GM23338 (cell line): ENCODE results near the gene RSBN1L. TPM values are rescaled to one million over a fixed set of nuclear protein-coding genes. Genes with fewer than 3 reads are reported as not detected.

ENCODE experiments used
- ATAC-seq: fragments of 200-7000 bp; cut with Tn5 transposase; 3 replicates; pipeline ENCODE4 v1.9.1; 2020
- DNase-seq: peaks from one replicate; pipeline ENCODE4 v3.0.0-alpha.2; 2015; ENCODE audit warnings: low spot score
- H2AFZ ChIP-seq: fragments of 200-600 bp; sonication (generic); 2 replicates; pipeline ENCODE4 v1.8.0; 2016; ENCODE audit warnings: antibody characterized with exemption, mild to moderate bottlenecking, moderate library complexity
- H3F3A ChIP-seq: fragments of 200-600 bp; sonication (generic); replicated peaks from 2 replicates; pipeline ENCODE4 v1.8.0; 2017; ENCODE audit warnings: antibody characterized with exemption, mixed run types, low read depth
- H3K27ac ChIP-seq: fragments of 200-600 bp; sonication (generic); 2 replicates; pipeline ENCODE4 v1.6.1; 2016; ENCODE audit warnings: low read depth
- H3K27me3 ChIP-seq: fragments of 200-600 bp; sonication (generic); 2 replicates; pipeline ENCODE4 v1.8.0; 2016; ENCODE audit warnings: mild to moderate bottlenecking, mixed run types, moderate library complexity; ENCODE audit not compliant: insufficient read depth
- H3K36me3 ChIP-seq: fragments of 200-600 bp; sonication (generic); 2 replicates; pipeline ENCODE4 v1.8.0; 2016; ENCODE audit warnings: mild to moderate bottlenecking; ENCODE audit not compliant: insufficient read depth
- H3K4me1 ChIP-seq: fragments of 200-600 bp; sonication (generic); 2 replicates; pipeline ENCODE4 v1.8.0; 2016; ENCODE audit warnings: mild to moderate bottlenecking, moderate library complexity; ENCODE audit not compliant: insufficient read depth
- H3K4me2 ChIP-seq: fragments of 200-600 bp; sonication (generic); 2 replicates; pipeline ENCODE4 v1.7.1; 2017; ENCODE audit warnings: mixed run types
- H3K4me3 ChIP-seq: fragments of 200-600 bp; sonication (generic); 2 replicates; pipeline ENCODE4 v1.6.1; 2016; ENCODE audit warnings: mixed run types
- H3K79me2 ChIP-seq: fragments of 200-600 bp; sonication (generic); replicated peaks from 2 replicates; pipeline ENCODE4 v1.8.0; 2017; ENCODE audit warnings: mild to moderate bottlenecking; ENCODE audit not compliant: insufficient read depth
- H3K9me2 ChIP-seq: fragments of 200-600 bp; sonication (generic); 2 replicates; pipeline ENCODE4 v1.8.0; 2017; ENCODE audit not compliant: insufficient read depth
- H4K20me1 ChIP-seq: fragments of 200-600 bp; sonication (generic); replicated peaks from 2 replicates; pipeline ENCODE4 v1.8.0; 2017; ENCODE audit warnings: mild to moderate bottlenecking; ENCODE audit not compliant: insufficient read depth
- H3K27ac Mint-ChIP-seq: 2 replicates; pipeline ENCODE4 v1.8.0; 2020; ENCODE audit warnings: inconsistent platforms, mild to moderate bottlenecking, moderate library complexity, mixed read lengths
- H3K27me3 Mint-ChIP-seq: 3 replicates; pipeline ENCODE4 v1.8.0; 2022; ENCODE audit warnings: low read depth, mild to moderate bottlenecking, moderate library complexity, mixed read lengths, inconsistent platforms; ENCODE audit not compliant: insufficient read depth, poor library complexity
- H3K36me3 Mint-ChIP-seq: 3 replicates; pipeline ENCODE4 v1.8.0; 2021; ENCODE audit warnings: low read depth, mild to moderate bottlenecking, inconsistent platforms, moderate library complexity, mixed read lengths
- H3K4me1 Mint-ChIP-seq: 3 replicates; pipeline ENCODE4 v1.8.0; 2020; ENCODE audit warnings: mild to moderate bottlenecking, inconsistent platforms, mixed read lengths
- H3K4me3 Mint-ChIP-seq: 3 replicates; pipeline ENCODE4 v1.8.0; 2021; ENCODE audit warnings: moderate library complexity, mild to moderate bottlenecking, inconsistent platforms, mixed read lengths
- H3K9me3 Mint-ChIP-seq: 3 replicates; pipeline ENCODE4 v1.8.0; 2020; ENCODE audit warnings: moderate library complexity, mild to moderate bottlenecking, inconsistent platforms, mixed read lengths
- CREB1 ChIP-seq: fragments of 250-450 bp; sonication (Bioruptor Pico); IDR thresholded peaks from 2 replicates; pipeline ENCODE4 v1.5.0; 2020; ENCODE audit warnings: low read depth, mild to moderate bottlenecking, moderate library complexity
- CTCF ChIP-seq, 2 experiments: fragments of 200-600 bp in 1 of 2; sonication (generic) in 1 of 2; conservative IDR thresholded peaks; 2 replicates each; pipeline versions ENCODE4 v1.5.1 to v1.6.1; 2016 to 2017; ENCODE audit warnings: antibody characterized with exemption in 2 of 2, low read depth in 2 of 2, mild to moderate bottlenecking in 2 of 2, moderate library complexity in 1 of 2
- ETS1 ChIP-seq: IDR thresholded peaks from 2 replicates; pipeline ENCODE4 v1.6.1; 2016; ENCODE audit warnings: antibody characterized with exemption
- EZH2 ChIP-seq: fragments of 200-600 bp; sonication (generic); IDR thresholded peaks from one replicate; pipeline ENCODE4 v1.8.0; 2017; ENCODE audit warnings: antibody characterized with exemption, mild to moderate bottlenecking, low read depth; ENCODE audit not compliant: unreplicated experiment
- JUNB ChIP-seq: IDR thresholded peaks from one replicate; pipeline ENCODE4 v1.6.1; 2016; ENCODE audit warnings: antibody characterized with exemption; ENCODE audit not compliant: unreplicated experiment
- ZNF114 ChIP-seq: fragments of 250-450 bp; sonication (Bioruptor Pico); IDR thresholded peaks from 2 replicates; pipeline ENCODE4 v1.5.0; 2020; ENCODE audit warnings: mild to moderate bottlenecking, moderate library complexity
- ZNF331 ChIP-seq: fragments of 250-450 bp; sonication (Bioruptor Pico); IDR thresholded peaks from 2 replicates; pipeline ENCODE4 v1.5.0; 2020; ENCODE audit warnings: low read depth, mild to moderate bottlenecking, moderate library complexity
- polyA plus RNA-seq: library from polyadenylated mRNA; unstranded; fragments of >200 nt; fragmentation: Nextera tagmentation; extraction: Ambion mirVana; gene quantifications from 2 replicates; pipeline ENCODE4 v1.2.1, GENCODE V29; 2016
- total RNA-seq: library from RNA; depleted of rRNA; stranded (reverse); fragments of >200 nt; shearing (Covaris generic); gene quantifications from 2 replicates; pipeline ENCODE4 v1.2.3, GENCODE V29; 2014
- TF ChIP-seq, protein P1 (sequence below): fragments of 250-450 bp; sonication (Bioruptor Pico); IDR thresholded peaks from 2 replicates; pipeline ENCODE4 v1.5.0; 2020; ENCODE audit warnings: mild to moderate bottlenecking, moderate library complexity

RSBN1L gene
- total and polyA plus RNA-seq, 2 experiments from 2014 or later: 9.7 to 19.7 TPM

DNA sequence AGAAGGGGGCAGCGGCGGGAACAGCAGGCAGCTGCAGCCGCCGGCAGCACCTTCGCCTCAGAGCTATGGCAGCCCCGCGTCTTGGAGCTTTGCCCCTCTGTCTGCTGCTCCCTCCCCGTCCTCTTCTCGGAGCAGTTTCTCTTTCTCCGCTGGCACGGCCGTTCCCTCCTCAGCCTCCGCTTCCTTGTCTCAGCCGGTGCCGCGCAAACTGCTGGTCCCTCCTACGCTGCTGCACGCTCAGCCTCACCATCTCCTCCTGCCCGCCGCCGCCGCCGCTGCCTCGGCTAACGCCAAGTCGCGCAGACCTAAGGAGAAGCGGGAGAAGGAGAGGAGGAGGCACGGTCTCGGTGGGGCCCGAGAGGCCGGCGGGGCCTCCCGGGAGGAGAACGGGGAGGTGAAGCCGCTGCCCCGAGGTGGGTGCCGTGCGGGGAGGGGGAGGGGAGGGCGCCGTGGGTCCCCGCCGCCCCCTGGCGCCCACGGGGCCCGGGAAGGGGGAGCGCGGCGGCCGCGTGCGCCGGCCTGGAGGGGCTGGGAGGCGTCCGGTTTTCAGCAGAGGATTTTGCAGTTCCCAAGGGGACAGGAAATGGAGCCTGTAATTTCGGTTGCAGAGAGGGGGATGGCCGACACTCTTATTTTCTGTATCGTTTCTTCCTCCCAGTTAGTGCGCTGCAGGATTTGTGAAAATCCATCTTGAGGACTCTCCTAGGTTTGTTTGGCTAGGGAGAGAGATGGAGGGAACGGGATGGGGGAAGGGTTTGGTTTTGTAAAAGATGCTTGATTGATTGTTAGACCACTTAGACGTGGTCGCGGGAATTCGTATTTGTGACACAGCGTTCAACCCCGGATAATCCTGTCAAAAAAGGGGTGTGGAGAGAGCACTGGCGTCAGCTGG lies 630 bp downstream of the RSBN1L start:
- peak overlapping the region; percentile 80 for H3K27ac ChIP-seq
- H3K79me2 ChIP-seq: peaks cover 94% of the 10 kb centered on the region
- DNase-seq: peak; percentile 74
- H3K4me1 Mint-ChIP-seq: peaks cover 35% of the 10 kb centered on the region
- H3K27ac Mint-ChIP-seq: peak overlapping the region; percentile 94
- peak overlapping the region; percentile 93 for H3K4me2 ChIP-seq
- no peaks in the 10 kb centered on the region for H3K9me2 ChIP-seq
- peak; percentile 51 for ATAC-seq
- H3K27me3 ChIP-seq: no peaks in the 10 kb centered on the region
- H3F3A ChIP-seq: no peaks in the 10 kb centered on the region
- H3K36me3 Mint-ChIP-seq: peaks cover 10% of the 10 kb centered on the region
- peaks cover 23% of the 10 kb centered on the region for H4K20me1 ChIP-seq
- peak overlapping the region; percentile 99 for H3K4me3 Mint-ChIP-seq
- peaks cover 29% of the 10 kb centered on the region for H3K4me1 ChIP-seq
- H3K9me3 Mint-ChIP-seq: no peaks in the 10 kb centered on the region
- H2AFZ ChIP-seq: peak overlapping the region; percentile 90
- TF ChIP-seq CREB1 (CRISPR knock-in tag) (no peak), EZH2 (no peak), ETS1 (no peak; the same call in 1 of the 2 replicates), ZNF114 (CRISPR knock-in tag) (no peak), JUNB (no peak)
- peak overlapping the region; percentile 98 for H3K4me3 ChIP-seq
- H3K36me3 ChIP-seq: no peaks in the 10 kb centered on the region
- H3K27me3 Mint-ChIP-seq: peaks cover 8% of the 10 kb centered on the region

DNA sequence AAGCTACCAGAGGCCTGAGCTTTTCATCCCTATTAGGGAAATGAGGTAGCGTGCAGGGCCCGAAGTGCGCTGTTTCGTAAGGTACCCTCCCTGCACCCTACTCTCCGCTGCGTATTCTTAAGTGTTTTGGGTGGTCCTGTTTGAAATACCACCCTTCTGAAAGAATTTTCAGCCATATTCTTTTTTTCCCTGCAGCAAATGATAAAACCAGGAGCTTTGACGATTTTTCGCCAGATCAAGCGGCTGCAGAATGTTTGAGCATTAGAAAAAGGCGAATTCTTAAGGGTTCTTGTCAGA lies 1.2 kb downstream of the RSBN1L start:
- peaks cover 8% of the 10 kb centered on the region for H3K27me3 Mint-ChIP-seq
- no peak for DNase-seq
- peak overlapping the region; percentile 93; the same call in 1 of the 2 replicates for H3K27ac Mint-ChIP-seq
- H3K79me2 ChIP-seq: peaks cover 94% of the 10 kb centered on the region
- peak overlapping the region; percentile 56; the same call in 1 of the 2 replicates for H3K27ac ChIP-seq
- H3K36me3 Mint-ChIP-seq: peaks cover 10% of the 10 kb centered on the region
- H2AFZ ChIP-seq: no peak overlapping the region
- H3K9me3 Mint-ChIP-seq: no peaks in the 10 kb centered on the region
- H3K9me2 ChIP-seq: no peaks in the 10 kb centered on the region
- H3K4me3 ChIP-seq: peak overlapping the region; percentile 98
- peak overlapping the region; percentile 99 for H3K4me3 Mint-ChIP-seq
- peak; percentile 33 for ATAC-seq
- no peaks in the 10 kb centered on the region for H3F3A ChIP-seq
- H3K4me1 ChIP-seq: peaks cover 25% of the 10 kb centered on the region
- H3K4me1 Mint-ChIP-seq: peaks cover 31% of the 10 kb centered on the region
- no peaks in the 10 kb centered on the region for H3K36me3 ChIP-seq
- no peaks in the 10 kb centered on the region for H3K27me3 ChIP-seq
- peaks cover 17% of the 10 kb centered on the region for H4K20me1 ChIP-seq
- H3K4me2 ChIP-seq: peak overlapping the region; percentile 93
- TF ChIP-seq CREB1 (CRISPR knock-in tag) (no peak), ETS1 (no peak), CTCF (conservative IDR thresholded peaks at IDR 0.05; ENCODE audit: low read depth in 2 of 2) (no peak), ZNF331 (CRISPR knock-in tag) (no peak)
- TF ChIP-seq, protein P1, sequence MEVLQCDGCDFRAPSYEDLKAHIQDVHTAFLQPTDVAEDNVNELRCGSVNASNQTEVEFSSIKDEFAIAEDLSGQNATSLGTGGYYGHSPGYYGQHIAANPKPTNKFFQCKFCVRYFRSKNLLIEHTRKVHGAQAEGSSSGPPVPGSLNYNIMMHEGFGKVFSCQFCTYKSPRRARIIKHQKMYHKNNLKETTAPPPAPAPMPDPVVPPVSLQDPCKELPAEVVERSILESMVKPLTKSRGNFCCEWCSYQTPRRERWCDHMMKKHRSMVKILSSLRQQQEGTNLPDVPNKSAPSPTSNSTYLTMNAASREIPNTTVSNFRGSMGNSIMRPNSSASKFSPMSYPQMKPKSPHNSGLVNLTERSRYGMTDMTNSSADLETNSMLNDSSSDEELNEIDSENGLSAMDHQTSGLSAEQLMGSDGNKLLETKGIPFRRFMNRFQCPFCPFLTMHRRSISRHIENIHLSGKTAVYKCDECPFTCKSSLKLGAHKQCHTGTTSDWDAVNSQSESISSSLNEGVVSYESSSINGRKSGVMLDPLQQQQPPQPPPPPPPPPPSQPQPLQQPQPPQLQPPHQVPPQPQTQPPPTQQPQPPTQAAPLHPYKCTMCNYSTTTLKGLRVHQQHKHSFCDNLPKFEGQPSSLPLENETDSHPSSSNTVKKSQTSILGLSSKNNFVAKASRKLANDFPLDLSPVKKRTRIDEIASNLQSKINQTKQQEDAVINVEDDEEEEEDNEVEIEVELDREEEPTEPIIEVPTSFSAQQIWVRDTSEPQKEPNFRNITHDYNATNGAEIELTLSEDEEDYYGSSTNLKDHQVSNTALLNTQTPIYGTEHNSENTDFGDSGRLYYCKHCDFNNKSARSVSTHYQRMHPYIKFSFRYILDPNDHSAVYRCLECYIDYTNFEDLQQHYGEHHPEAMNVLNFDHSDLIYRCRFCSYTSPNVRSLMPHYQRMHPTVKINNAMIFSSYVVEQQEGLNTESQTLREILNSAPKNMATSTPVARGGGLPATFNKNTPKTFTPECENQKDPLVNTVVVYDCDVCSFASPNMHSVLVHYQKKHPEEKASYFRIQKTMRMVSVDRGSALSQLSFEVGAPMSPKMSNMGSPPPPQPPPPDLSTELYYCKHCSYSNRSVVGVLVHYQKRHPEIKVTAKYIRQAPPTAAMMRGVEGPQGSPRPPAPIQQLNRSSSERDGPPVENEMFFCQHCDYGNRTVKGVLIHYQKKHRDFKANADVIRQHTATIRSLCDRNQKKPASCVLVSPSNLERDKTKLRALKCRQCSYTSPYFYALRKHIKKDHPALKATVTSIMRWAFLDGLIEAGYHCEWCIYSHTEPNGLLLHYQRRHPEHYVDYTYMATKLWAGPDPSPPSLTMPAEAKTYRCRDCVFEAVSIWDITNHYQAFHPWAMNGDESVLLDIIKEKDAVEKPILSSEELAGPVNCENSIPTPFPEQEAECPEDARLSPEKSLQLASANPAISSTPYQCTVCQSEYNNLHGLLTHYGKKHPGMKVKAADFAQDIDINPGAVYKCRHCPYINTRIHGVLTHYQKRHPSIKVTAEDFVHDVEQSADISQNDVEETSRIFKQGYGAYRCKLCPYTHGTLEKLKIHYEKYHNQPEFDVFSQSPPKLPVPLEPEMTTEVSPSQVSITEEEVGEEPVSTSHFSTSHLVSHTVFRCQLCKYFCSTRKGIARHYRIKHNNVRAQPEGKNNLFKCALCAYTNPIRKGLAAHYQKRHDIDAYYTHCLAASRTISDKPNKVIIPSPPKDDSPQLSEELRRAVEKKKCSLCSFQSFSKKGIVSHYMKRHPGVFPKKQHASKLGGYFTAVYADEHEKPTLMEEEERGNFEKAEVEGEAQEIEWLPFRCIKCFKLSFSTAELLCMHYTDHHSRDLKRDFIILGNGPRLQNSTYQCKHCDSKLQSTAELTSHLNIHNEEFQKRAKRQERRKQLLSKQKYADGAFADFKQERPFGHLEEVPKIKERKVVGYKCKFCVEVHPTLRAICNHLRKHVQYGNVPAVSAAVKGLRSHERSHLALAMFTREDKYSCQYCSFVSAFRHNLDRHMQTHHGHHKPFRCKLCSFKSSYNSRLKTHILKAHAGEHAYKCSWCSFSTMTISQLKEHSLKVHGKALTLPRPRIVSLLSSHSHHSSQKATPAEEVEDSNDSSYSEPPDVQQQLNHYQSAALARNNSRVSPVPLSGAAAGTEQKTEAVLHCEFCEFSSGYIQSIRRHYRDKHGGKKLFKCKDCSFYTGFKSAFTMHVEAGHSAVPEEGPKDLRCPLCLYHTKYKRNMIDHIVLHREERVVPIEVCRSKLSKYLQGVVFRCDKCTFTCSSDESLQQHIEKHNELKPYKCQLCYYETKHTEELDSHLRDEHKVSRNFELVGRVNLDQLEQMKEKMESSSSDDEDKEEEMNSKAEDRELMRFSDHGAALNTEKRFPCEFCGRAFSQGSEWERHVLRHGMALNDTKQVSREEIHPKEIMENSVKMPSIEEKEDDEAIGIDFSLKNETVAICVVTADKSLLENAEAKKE (CRISPR knock-in tag): no peak
